HG03097 (cell line): Measurements from ENCODE around the gene EPDR1.
"Not testable (repeated sequence)": the region's sequence is repeated elsewhere in the genome, so short reads cannot be mapped to it uniquely, and the experiment has no call there.

Experiments
- ATAC-seq: cut with Tn5 transposase; IDR thresholded peaks from one replicate; pipeline ENCODE4 v1.9.1; 2021; ENCODE audit not compliant: unreplicated experiment, low FRiP score

The EPDR1 gene

GRCh38 chr7:37927773-37928444, 7.5 kb downstream of the EPDR1 start:
- ATAC-seq = no peak

- ATAC-seq = no peak
Measured at GRCh38 chr7:37928878-37929277, 8.4 kb downstream of the EPDR1 start.

- no peak for ATAC-seq
Measured at GRCh38 chr7:37930226-37930948, 9.9 kb downstream of the EPDR1 start.

GRCh38 chr7:37932543-37932942, 12.1 kb downstream of the EPDR1 start:
- no peak for ATAC-seq

GRCh38 chr7:37933018-37933566, 12.7 kb downstream of the EPDR1 start:
- ATAC-seq = no peak

GRCh38 chr7:37942934-37943610, 22.6 kb downstream of the EPDR1 start:
- no peak for ATAC-seq

- no peak for ATAC-seq
Measured at GRCh38 chr7:37943905-37944736, 23.7 kb downstream of the EPDR1 start.

- ATAC-seq = no peak
Measured at GRCh38 chr7:37944737-37945054, 24.3 kb downstream of the EPDR1 start.

GRCh38 chr7:37945336-37945735, 24.9 kb downstream of the EPDR1 start:
- ATAC-seq = no peak

GRCh38 chr7:37947138-37947940, 26.9 kb downstream of the EPDR1 start:
- no peak for ATAC-seq

GRCh38 chr7:37947941-37948210, 27.4 kb downstream of the EPDR1 start:
- no peak for ATAC-seq

- ATAC-seq = no peak
Measured at GRCh38 chr7:37952240-37952639, 31.8 kb downstream of the EPDR1 start.

GRCh38 chr7:37954217-37954616, 33.8 kb downstream of the EPDR1 start:
- ATAC-seq = not testable (repeated sequence)

GRCh38 chr7:37956791-37957190, 36.4 kb downstream of the EPDR1 start:
- ATAC-seq = no peak

GRCh38 chr7:37957221-37957970, 37.0 kb downstream of the EPDR1 start:
- ATAC-seq = no peak

GRCh38 chr7:37960483-37960882, 40.0 kb downstream of the EPDR1 start:
- no peak for ATAC-seq

- ATAC-seq = no peak
Measured at GRCh38 chr7:37961251-37961650, 40.8 kb downstream of the EPDR1 start.

- ATAC-seq = no peak
Measured at GRCh38 chr7:37964196-37964595, 43.8 kb downstream of the EPDR1 start.

- ATAC-seq = no peak
Measured at GRCh38 chr7:37970211-37970610, 49.8 kb downstream of the EPDR1 start.
